ENCODE data around the gene RSPH6A.

The RSPH6A gene

DNA sequence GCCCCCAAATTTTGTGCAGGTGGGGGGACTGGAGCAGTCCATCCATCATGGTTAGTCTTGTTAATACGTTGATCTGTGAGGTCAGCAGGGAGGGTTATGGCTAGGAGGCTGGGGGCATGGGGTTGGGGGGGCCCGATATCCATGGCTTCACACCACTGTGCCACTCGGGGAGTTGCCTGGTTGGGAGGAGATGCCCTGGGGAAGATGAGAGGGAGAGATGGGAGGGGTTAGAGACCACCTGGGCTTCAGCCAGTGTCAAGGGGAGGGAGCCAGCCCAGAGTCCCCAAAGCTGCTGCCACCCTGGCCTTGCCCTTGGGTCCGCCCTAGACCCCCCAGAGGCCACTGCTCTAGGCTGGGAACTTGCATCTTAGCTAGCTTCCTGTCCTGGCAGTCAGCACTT lies 31.0 kb downstream of the RSPH6A start:
- peaks cover 31% of the 10 kb centered on the region for H4K20me1 ChIP-seq (ENCODE audit: insufficient read depth, low read length, poor library complexity, severe bottlenecking)
- H3K9me2 ChIP-seq (replicated peaks; ENCODE audit: low read depth, low read length): no peaks in the 10 kb centered on the region
- no peaks in the 10 kb centered on the region; the same call in 1 of the 2 replicates for H3F3A ChIP-seq (ENCODE audit: low read depth)
- no peak overlapping the region for H3K4me3 ChIP-seq (ENCODE audit: low read length, poor library complexity, severe bottlenecking)
- no peaks in the 10 kb centered on the region for H3K9me3 ChIP-seq (ENCODE audit: insufficient read depth, low read depth, low read length)
- TF ChIP-seq, protein P1, sequence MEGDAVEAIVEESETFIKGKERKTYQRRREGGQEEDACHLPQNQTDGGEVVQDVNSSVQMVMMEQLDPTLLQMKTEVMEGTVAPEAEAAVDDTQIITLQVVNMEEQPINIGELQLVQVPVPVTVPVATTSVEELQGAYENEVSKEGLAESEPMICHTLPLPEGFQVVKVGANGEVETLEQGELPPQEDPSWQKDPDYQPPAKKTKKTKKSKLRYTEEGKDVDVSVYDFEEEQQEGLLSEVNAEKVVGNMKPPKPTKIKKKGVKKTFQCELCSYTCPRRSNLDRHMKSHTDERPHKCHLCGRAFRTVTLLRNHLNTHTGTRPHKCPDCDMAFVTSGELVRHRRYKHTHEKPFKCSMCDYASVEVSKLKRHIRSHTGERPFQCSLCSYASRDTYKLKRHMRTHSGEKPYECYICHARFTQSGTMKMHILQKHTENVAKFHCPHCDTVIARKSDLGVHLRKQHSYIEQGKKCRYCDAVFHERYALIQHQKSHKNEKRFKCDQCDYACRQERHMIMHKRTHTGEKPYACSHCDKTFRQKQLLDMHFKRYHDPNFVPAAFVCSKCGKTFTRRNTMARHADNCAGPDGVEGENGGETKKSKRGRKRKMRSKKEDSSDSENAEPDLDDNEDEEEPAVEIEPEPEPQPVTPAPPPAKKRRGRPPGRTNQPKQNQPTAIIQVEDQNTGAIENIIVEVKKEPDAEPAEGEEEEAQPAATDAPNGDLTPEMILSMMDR (conservative IDR thresholded peaks at IDR 0.05; ENCODE audit: low read length): no peak
- no peak for TF ChIP-seq EZH2phosphoT487 (IDR thresholded peaks at IDR 0.05; ENCODE audit: borderline replicate concordance)
- no peak overlapping the region for H3K4me2 ChIP-seq (ENCODE audit: low read depth, low read length, poor library complexity, severe bottlenecking)
- no peak overlapping the region for H2AFZ ChIP-seq (ENCODE audit: low read length)
- H3K9ac ChIP-seq (ENCODE audit: low read depth, low read length, poor library complexity, severe bottlenecking): no peak overlapping the region
- H3K36me3 ChIP-seq (ENCODE audit: insufficient read depth, low read length): peaks cover 1% of the 10 kb centered on the region; the same call in 1 of the 2 replicates
- no peaks in the 10 kb centered on the region for H3K27me3 ChIP-seq (ENCODE audit: insufficient read depth, low read length, poor library complexity, severe bottlenecking)
- no peaks in the 10 kb centered on the region for H3K79me2 ChIP-seq (ENCODE audit: insufficient read depth, low read length)
- H3K4me1 ChIP-seq (ENCODE audit: insufficient read depth, low read length, poor library complexity, severe bottlenecking): no peaks in the 10 kb centered on the region

DNA sequence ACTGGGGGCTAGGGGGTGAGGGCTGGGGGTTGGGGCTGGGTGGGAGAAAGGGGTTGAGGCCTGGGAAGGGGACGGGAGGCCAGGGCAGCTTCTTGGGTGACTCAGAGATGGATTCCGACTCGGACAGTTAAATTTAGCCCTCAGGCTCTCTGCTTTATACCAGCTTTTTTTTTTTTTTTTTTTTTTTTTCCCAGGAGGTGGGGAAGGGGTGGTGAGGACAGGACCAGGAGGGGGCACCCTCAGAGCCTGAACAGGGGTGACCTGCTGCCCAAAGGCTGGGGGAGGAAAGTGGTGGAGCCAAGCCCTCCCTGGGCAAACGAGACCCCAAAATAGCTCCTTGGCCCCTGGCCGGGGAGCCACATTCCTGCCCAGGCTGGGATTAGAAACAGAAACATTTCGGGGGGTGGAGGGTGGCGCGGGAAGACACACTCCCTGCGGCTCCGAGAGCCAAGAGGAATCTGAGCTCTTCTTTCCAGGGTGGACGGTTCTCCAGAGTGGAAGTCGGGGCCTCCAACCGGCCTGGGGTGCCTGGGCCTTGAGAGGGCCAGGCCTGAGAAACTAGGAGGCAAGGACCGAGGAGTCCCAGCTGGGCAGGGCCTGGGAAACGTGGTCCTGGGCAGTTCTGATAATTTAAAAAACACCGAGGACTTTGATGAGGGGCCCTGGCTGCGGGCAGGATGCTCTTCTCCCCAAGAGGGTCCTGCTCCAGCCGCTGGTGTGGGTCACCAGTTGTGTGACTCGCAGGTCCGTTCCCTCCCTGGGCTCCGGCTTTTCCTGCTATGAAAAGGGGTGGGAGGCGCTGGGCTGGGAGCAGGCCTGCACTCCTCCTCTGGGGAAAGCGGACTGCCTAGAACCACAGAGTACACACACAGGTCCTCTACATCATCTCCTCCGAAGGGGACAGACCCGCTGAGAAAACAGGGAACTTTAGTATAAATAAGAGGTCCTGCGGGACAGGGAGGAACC lies 32.0 kb downstream of the RSPH6A start:
- no peak overlapping the region for H3K4me3 ChIP-seq (ENCODE audit: low read length, poor library complexity, severe bottlenecking)
- H3K36me3 ChIP-seq (ENCODE audit: insufficient read depth, low read length): no peaks in the 10 kb centered on the region
- H3K9ac ChIP-seq (ENCODE audit: low read depth, low read length, poor library complexity, severe bottlenecking): no peak overlapping the region
- H2AFZ ChIP-seq (ENCODE audit: low read length): no peak overlapping the region
- TF ChIP-seq, protein P1 (conservative IDR thresholded peaks at IDR 0.05; ENCODE audit: low read length): no peak
- no peak for TF ChIP-seq EZH2phosphoT487 (IDR thresholded peaks at IDR 0.05; ENCODE audit: borderline replicate concordance)
- H3K4me1 ChIP-seq (ENCODE audit: insufficient read depth, low read length, poor library complexity, severe bottlenecking): no peaks in the 10 kb centered on the region
- no peaks in the 10 kb centered on the region for H3K9me2 ChIP-seq (replicated peaks; ENCODE audit: low read depth, low read length)
- H3K4me2 ChIP-seq (ENCODE audit: low read depth, low read length, poor library complexity, severe bottlenecking): no peak overlapping the region
- no peaks in the 10 kb centered on the region for H3K9me3 ChIP-seq (ENCODE audit: insufficient read depth, low read depth, low read length)
- no peaks in the 10 kb centered on the region for H3K27me3 ChIP-seq (ENCODE audit: insufficient read depth, low read length, poor library complexity, severe bottlenecking)
- peaks cover 21% of the 10 kb centered on the region for H4K20me1 ChIP-seq (ENCODE audit: insufficient read depth, low read length, poor library complexity, severe bottlenecking)
- H3F3A ChIP-seq (ENCODE audit: low read depth): no peaks in the 10 kb centered on the region
- no peaks in the 10 kb centered on the region for H3K79me2 ChIP-seq (ENCODE audit: insufficient read depth, low read length)

DNA sequence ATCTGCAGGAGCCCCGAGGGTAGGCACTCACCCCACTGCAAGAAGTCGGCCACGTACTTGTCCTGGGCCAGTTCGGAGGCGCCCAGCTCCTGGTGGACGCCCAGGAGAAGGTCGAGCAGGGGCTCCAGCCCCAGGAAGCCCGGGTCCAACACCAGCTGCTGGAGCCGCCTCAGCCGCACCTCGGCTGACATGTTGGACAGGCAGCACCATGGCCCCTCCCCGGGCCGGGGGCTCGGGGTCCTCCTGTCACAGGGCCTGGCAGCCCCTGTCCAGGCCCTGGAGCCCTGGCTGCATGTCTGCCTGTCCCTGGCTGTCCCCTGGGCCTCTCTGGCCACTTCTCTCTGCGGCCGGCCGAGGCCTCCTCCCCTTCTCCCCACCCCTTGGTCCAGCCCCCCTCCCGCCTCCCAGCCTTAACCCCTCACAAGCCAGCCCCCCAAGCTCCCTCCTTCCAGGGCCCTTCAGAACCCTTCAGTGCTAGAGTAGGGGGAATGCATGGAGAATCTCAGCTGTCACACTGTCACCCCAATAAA lies 32.9 kb downstream of the RSPH6A start, which contains the start of gene DMPK:
Gene DMPK, minus strand, starts transcription at position 329 of the 530 bp plus-strand sequence. Its CDS starts 138 bp downstream, at position 191.
- Histone ChIP-seq H3K4me1 (ENCODE audit: insufficient read depth, low read length, poor library complexity, severe bottlenecking) (no peaks in the 10 kb centered on the region), H3K27me3 (ENCODE audit: insufficient read depth, low read length, poor library complexity, severe bottlenecking) (no peaks in the 10 kb centered on the region), H3F3A (ENCODE audit: low read depth) (no peaks in the 10 kb centered on the region), H3K9ac (ENCODE audit: low read depth, low read length, poor library complexity, severe bottlenecking) (no peak within 1 kb of the TSS), H3K4me2 (ENCODE audit: low read depth, low read length, poor library complexity, severe bottlenecking) (no peak within 1 kb of the TSS), H3K36me3 (ENCODE audit: insufficient read depth, low read length) (no peaks in the 10 kb centered on the region), H4K20me1 (ENCODE audit: insufficient read depth, low read length, poor library complexity, severe bottlenecking) (peaks cover 20% of the 10 kb centered on the region), H3K9me3 (ENCODE audit: insufficient read depth, low read depth, low read length) (no peaks in the 10 kb centered on the region), H3K79me2 (ENCODE audit: insufficient read depth, low read length) (no peaks in the 10 kb centered on the region), H3K4me3 (ENCODE audit: low read length, poor library complexity, severe bottlenecking) (no peak within 1 kb of the TSS), H2AFZ (ENCODE audit: low read length) (no peak within 1 kb of the TSS), H3K9me2 (replicated peaks; ENCODE audit: low read depth, low read length) (no peaks in the 10 kb centered on the region)
- TF ChIP-seq, protein P1 (conservative IDR thresholded peaks at IDR 0.05; ENCODE audit: low read length): no peak
- TF ChIP-seq EZH2phosphoT487 (IDR thresholded peaks at IDR 0.05; ENCODE audit: borderline replicate concordance): no peak

Data from Loucy (cell line).